Nephron progenitor cell (in vitro differentiated cells): Measurements from ENCODE around the gene IQSEC2.

ENCODE experiments used
- DNase-seq: peaks from one replicate; pipeline ENCODE4 v3.0.0; 2021
- H3K27ac Mint-ChIP-seq: 2 replicates; pipeline ENCODE4 v1.8.0; 2021; ENCODE audit warnings: mild to moderate bottlenecking, moderate library complexity, mixed read lengths
- H3K27me3 Mint-ChIP-seq: 2 replicates; pipeline ENCODE4 v1.8.0; 2021; ENCODE audit warnings: mild to moderate bottlenecking, low read depth, mixed read lengths; ENCODE audit not compliant: poor library complexity
- H3K36me3 Mint-ChIP-seq: 2 replicates; pipeline ENCODE4 v1.8.0; 2021; ENCODE audit warnings: low read depth, mixed read lengths
- H3K4me1 Mint-ChIP-seq: 2 replicates; pipeline ENCODE4 v1.8.0; 2021; ENCODE audit warnings: mixed read lengths
- H3K4me3 Mint-ChIP-seq: 2 replicates; pipeline ENCODE4 v1.8.0; 2021; ENCODE audit warnings: mild to moderate bottlenecking, moderate library complexity, mixed read lengths
- H3K9me3 Mint-ChIP-seq: 2 replicates; pipeline ENCODE4 v1.8.0; 2021; ENCODE audit warnings: mild to moderate bottlenecking, moderate library complexity, mixed read lengths
- TF ChIP-seq, protein P1 (sequence below): fragments of 200-600 bp; sonication (generic); IDR thresholded peaks from 2 replicates; pipeline ENCODE4 v1.5.0; 2021; ENCODE audit warnings: antibody characterized with exemption

The IQSEC2 gene

DNA sequence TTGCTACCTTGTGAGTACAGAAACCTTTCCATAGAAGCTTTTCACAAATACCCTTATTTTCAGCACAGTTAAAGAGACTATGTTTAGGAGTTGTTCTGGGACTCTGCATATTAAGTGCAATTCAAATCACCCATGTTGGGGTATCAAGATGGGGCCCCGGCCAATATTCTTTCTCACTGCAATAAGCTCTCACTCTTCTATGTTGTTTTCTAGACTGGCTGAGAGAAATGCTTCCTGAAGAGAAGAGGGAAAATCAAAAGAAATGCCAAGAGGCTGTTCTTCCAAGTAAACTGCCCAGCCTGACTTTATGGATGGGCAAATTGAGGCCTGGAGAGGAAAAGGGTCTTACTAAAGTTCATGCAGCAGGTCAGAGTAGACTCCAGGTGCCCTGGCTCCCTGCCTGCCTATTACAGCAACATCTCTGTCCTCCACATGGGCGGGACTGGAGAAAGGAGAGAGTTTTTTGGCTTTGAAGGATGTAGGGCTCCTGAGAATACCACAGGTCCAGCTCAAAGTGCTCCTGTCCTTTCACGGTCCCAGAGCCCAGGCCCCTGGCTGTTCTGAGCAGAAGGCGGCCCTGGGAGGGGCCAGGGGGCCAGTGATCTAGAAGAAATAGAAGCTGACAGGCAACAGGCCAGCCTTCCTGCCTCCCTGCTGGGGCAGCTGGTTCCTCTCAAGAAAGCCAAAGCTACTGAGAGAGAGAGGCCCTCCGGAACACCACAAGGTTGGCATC lies 745 bp upstream of the IQSEC2 start:
- TF ChIP-seq, protein P1, sequence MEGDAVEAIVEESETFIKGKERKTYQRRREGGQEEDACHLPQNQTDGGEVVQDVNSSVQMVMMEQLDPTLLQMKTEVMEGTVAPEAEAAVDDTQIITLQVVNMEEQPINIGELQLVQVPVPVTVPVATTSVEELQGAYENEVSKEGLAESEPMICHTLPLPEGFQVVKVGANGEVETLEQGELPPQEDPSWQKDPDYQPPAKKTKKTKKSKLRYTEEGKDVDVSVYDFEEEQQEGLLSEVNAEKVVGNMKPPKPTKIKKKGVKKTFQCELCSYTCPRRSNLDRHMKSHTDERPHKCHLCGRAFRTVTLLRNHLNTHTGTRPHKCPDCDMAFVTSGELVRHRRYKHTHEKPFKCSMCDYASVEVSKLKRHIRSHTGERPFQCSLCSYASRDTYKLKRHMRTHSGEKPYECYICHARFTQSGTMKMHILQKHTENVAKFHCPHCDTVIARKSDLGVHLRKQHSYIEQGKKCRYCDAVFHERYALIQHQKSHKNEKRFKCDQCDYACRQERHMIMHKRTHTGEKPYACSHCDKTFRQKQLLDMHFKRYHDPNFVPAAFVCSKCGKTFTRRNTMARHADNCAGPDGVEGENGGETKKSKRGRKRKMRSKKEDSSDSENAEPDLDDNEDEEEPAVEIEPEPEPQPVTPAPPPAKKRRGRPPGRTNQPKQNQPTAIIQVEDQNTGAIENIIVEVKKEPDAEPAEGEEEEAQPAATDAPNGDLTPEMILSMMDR, result no peak
- peak overlapping the region; percentile 66 for H3K27ac Mint-ChIP-seq
- no peak for DNase-seq
- H3K9me3 Mint-ChIP-seq, result peaks cover 52% of the 10 kb centered on the region
- no peaks in the 10 kb centered on the region for H3K36me3 Mint-ChIP-seq
- H3K4me1 Mint-ChIP-seq, result peaks cover 47% of the 10 kb centered on the region
- H3K4me3 Mint-ChIP-seq, result peak overlapping the region; percentile 60
- H3K27me3 Mint-ChIP-seq, result peaks cover 7% of the 10 kb centered on the region

DNA sequence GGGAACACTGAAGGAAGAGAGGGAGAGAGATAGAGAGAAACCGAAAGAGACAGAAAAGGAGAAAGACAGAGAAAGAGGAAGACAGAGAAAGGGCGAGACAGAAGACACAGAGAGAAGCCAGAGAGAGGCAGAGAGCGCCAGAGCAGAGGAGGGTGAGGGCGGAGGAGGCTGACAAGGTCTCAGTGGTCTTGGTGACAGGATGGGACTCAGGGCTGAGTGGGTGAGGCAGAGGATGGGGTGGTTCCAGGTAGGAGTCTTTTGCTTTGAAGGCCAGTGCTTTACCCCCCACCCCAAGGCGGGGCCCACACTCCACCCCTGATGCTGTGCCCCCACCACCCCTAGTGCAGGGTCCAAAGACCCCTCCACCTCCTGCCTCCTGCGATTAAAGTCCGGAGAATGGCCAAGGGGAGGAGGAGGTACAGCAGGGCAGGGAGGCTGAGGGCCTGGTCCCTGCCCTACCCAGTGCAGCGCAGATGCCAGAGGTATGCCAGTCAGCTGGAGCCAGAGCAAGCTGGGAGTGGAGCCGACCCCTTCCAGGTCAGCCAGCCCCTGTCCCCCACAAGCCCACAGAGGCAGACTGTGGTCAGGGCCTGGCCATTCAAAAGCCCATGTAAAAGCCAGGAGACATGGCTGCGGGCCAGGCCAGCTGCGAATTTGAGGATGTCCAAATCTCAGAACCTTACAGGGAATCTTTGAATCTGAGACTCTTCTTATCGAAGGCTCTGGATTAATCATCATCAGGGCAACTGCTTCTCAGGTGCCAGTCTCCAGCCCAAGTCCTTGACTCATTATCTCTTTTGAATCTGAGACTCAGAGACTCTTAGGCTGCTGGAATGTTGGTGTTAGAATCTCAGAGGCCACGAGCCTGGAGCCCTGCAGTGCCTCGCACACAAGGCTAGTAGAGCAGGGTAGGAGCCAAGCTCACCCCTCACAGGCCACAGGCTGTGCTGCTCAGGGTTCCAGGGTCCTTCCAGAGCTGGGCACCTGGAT lies 758 bp downstream of the IQSEC2 start:
- peak overlapping the region; percentile 69 for H3K4me3 Mint-ChIP-seq
- peaks cover 42% of the 10 kb centered on the region for H3K4me1 Mint-ChIP-seq
- no peaks in the 10 kb centered on the region for H3K36me3 Mint-ChIP-seq
- H3K9me3 Mint-ChIP-seq, result peaks cover 55% of the 10 kb centered on the region
- peak overlapping the region; percentile 70 for H3K27ac Mint-ChIP-seq
- no peak for DNase-seq
- H3K27me3 Mint-ChIP-seq, result peaks cover 7% of the 10 kb centered on the region
- TF ChIP-seq, protein P1, result no peak

DNA sequence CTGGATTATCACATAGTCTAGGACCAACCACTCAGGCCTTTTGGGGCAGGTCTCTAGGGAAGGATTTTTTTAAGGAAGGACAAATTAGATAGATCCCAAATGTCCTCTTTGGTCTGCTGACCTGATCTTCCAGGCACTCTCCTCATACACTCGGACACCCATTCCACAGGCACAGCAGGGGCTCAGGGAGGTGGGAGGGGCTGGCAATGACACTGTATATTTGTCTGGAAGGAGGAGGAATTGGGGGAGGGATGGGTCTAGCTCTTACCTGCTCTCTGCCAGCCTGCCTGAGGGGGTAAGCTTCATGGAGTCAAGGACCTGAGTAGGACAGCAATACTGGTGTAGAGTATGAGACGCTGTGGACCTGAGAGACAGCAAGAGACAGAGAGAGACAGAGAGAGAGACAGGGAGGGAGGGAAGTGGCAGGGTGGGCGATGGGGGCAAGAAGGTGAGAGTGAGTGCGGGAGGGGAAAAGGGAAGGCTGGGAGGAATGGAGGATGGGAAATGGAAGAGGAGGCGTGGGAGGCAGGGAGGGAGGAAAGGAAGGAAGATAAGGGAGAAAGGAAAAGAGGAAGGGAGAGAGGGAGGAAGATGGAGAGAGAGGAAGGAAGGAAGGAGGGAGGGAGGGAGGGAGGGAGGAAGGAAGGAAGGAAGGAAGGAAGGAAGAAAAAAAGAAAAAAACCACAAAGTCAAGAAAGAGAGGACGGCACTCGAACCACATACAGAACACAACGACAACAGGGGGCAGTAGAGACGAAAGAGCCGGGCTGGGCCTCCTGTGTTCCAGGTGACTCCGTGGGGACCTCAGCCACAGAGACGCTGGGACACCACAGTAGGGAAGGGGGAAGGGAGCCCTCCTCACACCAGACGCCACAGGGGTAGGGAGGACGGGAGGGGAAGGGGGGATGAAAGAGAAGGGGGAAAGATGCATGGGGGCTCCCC lies 1.8 kb downstream of the IQSEC2 start:
- no peak for DNase-seq
- peaks cover 33% of the 10 kb centered on the region for H3K4me1 Mint-ChIP-seq
- peaks cover 7% of the 10 kb centered on the region for H3K27me3 Mint-ChIP-seq
- H3K27ac Mint-ChIP-seq, result peak overlapping the region; percentile 70
- TF ChIP-seq, protein P1, result no peak
- H3K4me3 Mint-ChIP-seq, result peak overlapping the region; percentile 69
- H3K36me3 Mint-ChIP-seq, result no peaks in the 10 kb centered on the region
- peaks cover 50% of the 10 kb centered on the region for H3K9me3 Mint-ChIP-seq

DNA sequence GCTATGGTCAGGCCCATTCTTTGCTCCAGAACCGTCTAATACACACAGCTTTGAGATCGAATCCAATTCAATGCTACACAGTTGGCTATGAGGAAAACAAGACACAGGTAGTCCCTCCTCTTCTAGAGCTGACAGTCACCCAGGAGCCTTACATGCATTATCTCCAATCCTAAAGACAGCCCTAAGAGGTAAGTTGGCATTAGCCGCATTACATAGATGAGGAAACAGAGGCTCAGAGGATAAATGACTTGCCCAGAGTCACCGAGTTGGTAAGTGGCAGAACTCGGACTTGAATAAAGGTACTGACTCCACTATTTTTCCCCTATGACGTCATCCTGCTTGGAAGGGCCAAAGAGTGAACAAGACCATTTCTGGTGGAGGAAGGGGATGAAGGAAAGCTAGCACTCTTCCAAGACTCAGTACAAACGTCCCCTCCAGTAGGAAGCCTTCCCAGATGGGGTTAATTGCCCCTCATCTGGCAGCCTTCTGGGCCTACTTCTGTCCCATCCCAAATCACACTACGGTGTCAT lies 8.5 kb downstream of the IQSEC2 start:
- Mint-ChIP-seq H3K27ac (no peak overlapping the region), H3K4me3 (no peak overlapping the region), H3K27me3 (no peaks in the 10 kb centered on the region), H3K36me3 (no peaks in the 10 kb centered on the region), H3K4me1 (no peaks in the 10 kb centered on the region), H3K9me3 (peaks cover 13% of the 10 kb centered on the region)
- DNase-seq, result no peak
- TF ChIP-seq, protein P1, result no peak

DNA sequence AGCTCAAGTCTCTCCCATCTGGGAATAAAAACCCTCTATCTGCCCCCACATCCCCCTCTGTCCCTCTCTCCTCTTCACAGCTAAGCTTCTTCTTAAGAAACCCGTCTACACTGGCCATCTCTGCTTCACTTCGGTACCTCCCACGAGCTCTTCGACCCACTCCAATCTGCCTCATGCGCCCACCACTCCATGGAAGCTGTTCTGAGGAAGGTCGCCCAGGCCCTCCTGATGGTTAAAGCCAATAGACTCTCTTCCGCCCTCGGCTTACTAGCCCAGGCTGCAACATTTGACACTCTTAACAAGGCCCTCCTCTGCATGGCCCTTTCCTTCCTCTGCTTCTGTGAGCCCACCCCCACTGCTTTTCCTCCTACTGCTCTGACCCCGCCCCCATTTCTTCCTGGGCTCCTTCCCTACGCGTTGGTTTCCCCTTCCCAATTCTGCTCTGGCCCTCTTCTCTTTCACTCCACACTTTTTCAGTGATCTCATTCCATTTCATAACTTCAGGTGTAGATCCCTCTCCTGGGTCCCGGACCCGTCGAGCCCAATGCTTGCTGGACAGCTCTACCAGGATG lies 11.8 kb downstream of the IQSEC2 start:
- Mint-ChIP-seq H3K27ac (no peak overlapping the region), H3K9me3 (peaks cover 22% of the 10 kb centered on the region), H3K36me3 (no peaks in the 10 kb centered on the region), H3K27me3 (no peaks in the 10 kb centered on the region), H3K4me3 (no peak overlapping the region), H3K4me1 (peaks cover 19% of the 10 kb centered on the region)
- DNase-seq, result no peak
- TF ChIP-seq, protein P1, result no peak
